ENCODE data around the gene NWD2. TPM values are rescaled to one million over a fixed set of nuclear protein-coding genes. Genes with fewer than 3 reads are reported as not detected.
A peak's percentile ranks its signal among the peaks of the same experiment; 100 is the strongest.
"Not testable (repeated sequence)": the region's sequence is repeated elsewhere in the genome, so short reads cannot be mapped to it uniquely, and the experiment has no call there.

The NWD2 gene
- total and polyA plus RNA-seq, 9 donors = under 0.01 to 0.29 (median 0.03) TPM; not detected in 2

- Histone ChIP-seq H3K27ac (ENCODE audit: low read length) (no peak overlapping the region), H3K4me1 (ENCODE audit: control insufficient read depth, insufficient read depth, low read length) (peaks cover 2% of the 10 kb centered on the region), H3K27me3 (ENCODE audit: control insufficient read depth, insufficient read depth, low read length) (no peaks in the 10 kb centered on the region), H3K36me3 (ENCODE audit: control insufficient read depth, insufficient read depth, low read length) (no peaks in the 10 kb centered on the region), H3K4me3 (ENCODE audit: low read length) (no peak overlapping the region), H3K9me3 (replicated peaks; ENCODE audit: control insufficient read depth, low read depth, low read length) (no peaks in the 10 kb centered on the region)
- DNase-seq = peak; percentile 62
- WGBS (ENCODE audit: insufficient coverage) = no CpG with 5 or more reads among the region's 7 CpGs
Measured at GRCh38 chr4:37389967-37390580, 145.5 kb downstream of the NWD2 start.

- WGBS (ENCODE audit: insufficient coverage) = 58% methylated on average over 4 of the region's 9 CpGs
- H3K4me1 ChIP-seq (ENCODE audit: control insufficient read depth, insufficient read depth, low read length) = peaks cover 2% of the 10 kb centered on the region
- H3K27ac ChIP-seq (ENCODE audit: low read length) = no peak overlapping the region
- no peaks in the 10 kb centered on the region for H3K36me3 ChIP-seq (ENCODE audit: control insufficient read depth, insufficient read depth, low read length)
- DNase-seq = peak; percentile 72
- H3K9me3 ChIP-seq (replicated peaks; ENCODE audit: control insufficient read depth, low read depth, low read length) = no peaks in the 10 kb centered on the region
- no peak overlapping the region for H3K4me3 ChIP-seq (ENCODE audit: low read length)
- H3K27me3 ChIP-seq (ENCODE audit: control insufficient read depth, insufficient read depth, low read length) = no peaks in the 10 kb centered on the region
Measured at GRCh38 chr4:37392521-37393255, 148.1 kb downstream of the NWD2 start.

- DNase-seq = no peak
- Histone ChIP-seq H3K27ac (ENCODE audit: low read length) (no peak overlapping the region), H3K4me1 (ENCODE audit: control insufficient read depth, insufficient read depth, low read length) (peaks cover 2% of the 10 kb centered on the region), H3K9me3 (replicated peaks; ENCODE audit: control insufficient read depth, low read depth, low read length) (no peaks in the 10 kb centered on the region), H3K36me3 (ENCODE audit: control insufficient read depth, insufficient read depth, low read length) (no peaks in the 10 kb centered on the region), H3K4me3 (ENCODE audit: low read length) (no peak overlapping the region), H3K27me3 (ENCODE audit: control insufficient read depth, insufficient read depth, low read length) (no peaks in the 10 kb centered on the region)
- 82% methylated on average over 3 of the region's 3 CpGs for WGBS (ENCODE audit: insufficient coverage)
Measured at GRCh38 chr4:37393321-37393720, 148.8 kb downstream of the NWD2 start.

GRCh38 chr4:37393889-37394288, 149.3 kb downstream of the NWD2 start:
- H3K4me1 ChIP-seq (ENCODE audit: control insufficient read depth, insufficient read depth, low read length) = peaks cover 2% of the 10 kb centered on the region
- no peak overlapping the region for H3K27ac ChIP-seq (ENCODE audit: low read length)
- WGBS (ENCODE audit: insufficient coverage) = 57% methylated on average over 1 of the region's 3 CpGs
- H3K4me3 ChIP-seq (ENCODE audit: low read length) = no peak overlapping the region
- H3K36me3 ChIP-seq (ENCODE audit: control insufficient read depth, insufficient read depth, low read length) = no peaks in the 10 kb centered on the region
- no peaks in the 10 kb centered on the region for H3K9me3 ChIP-seq (replicated peaks; ENCODE audit: control insufficient read depth, low read depth, low read length)
- no peaks in the 10 kb centered on the region for H3K27me3 ChIP-seq (ENCODE audit: control insufficient read depth, insufficient read depth, low read length)
- DNase-seq = peak; percentile 40

- Histone ChIP-seq H3K36me3 (ENCODE audit: control insufficient read depth, insufficient read depth, low read length) (no peaks in the 10 kb centered on the region), H3K27ac (ENCODE audit: low read length) (no peak overlapping the region), H3K4me1 (ENCODE audit: control insufficient read depth, insufficient read depth, low read length) (peaks cover 2% of the 10 kb centered on the region), H3K9me3 (replicated peaks; ENCODE audit: control insufficient read depth, low read depth, low read length) (no peaks in the 10 kb centered on the region), H3K27me3 (ENCODE audit: control insufficient read depth, insufficient read depth, low read length) (no peaks in the 10 kb centered on the region), H3K4me3 (ENCODE audit: low read length) (no peak overlapping the region)
- WGBS (ENCODE audit: insufficient coverage) = no CpG with 5 or more reads among the region's 6 CpGs
- DNase-seq = no peak
Measured at GRCh38 chr4:37397505-37397904, 153.0 kb downstream of the NWD2 start.

GRCh38 chr4:37400241-37400881, 155.8 kb downstream of the NWD2 start:
- H3K9me3 ChIP-seq (replicated peaks; ENCODE audit: control insufficient read depth, low read depth, low read length) = no peaks in the 10 kb centered on the region
- no peaks in the 10 kb centered on the region for H3K36me3 ChIP-seq (ENCODE audit: control insufficient read depth, insufficient read depth, low read length)
- no peak overlapping the region for H3K4me3 ChIP-seq (ENCODE audit: low read length)
- H3K27me3 ChIP-seq (ENCODE audit: control insufficient read depth, insufficient read depth, low read length) = no peaks in the 10 kb centered on the region
- no CpG with 5 or more reads among the region's 2 CpGs for WGBS (ENCODE audit: insufficient coverage)
- no peaks in the 10 kb centered on the region for H3K4me1 ChIP-seq (ENCODE audit: control insufficient read depth, insufficient read depth, low read length)
- no peak overlapping the region for H3K27ac ChIP-seq (ENCODE audit: low read length)
- no peak for DNase-seq

- not testable (repeated sequence) for H3K4me3 ChIP-seq (ENCODE audit: low read length); H3K9me3 ChIP-seq (replicated peaks; ENCODE audit: control insufficient read depth, low read depth, low read length)
- WGBS (ENCODE audit: insufficient coverage) = 53% methylated on average over 8 of the region's 9 CpGs
Measured at GRCh38 chr4:37407938-37408826, 163.6 kb downstream of the NWD2 start.

GRCh38 chr4:37413612-37414011, 169.1 kb downstream of the NWD2 start:
- DNase-seq; H3K9me3 ChIP-seq (replicated peaks; ENCODE audit: control insufficient read depth, low read depth, low read length); H3K36me3 ChIP-seq (ENCODE audit: control insufficient read depth, insufficient read depth, low read length); H3K27me3 ChIP-seq (ENCODE audit: control insufficient read depth, insufficient read depth, low read length); H3K4me3 ChIP-seq (ENCODE audit: low read length); H3K27ac ChIP-seq (ENCODE audit: low read length); H3K4me1 ChIP-seq (ENCODE audit: control insufficient read depth, insufficient read depth, low read length): not testable (repeated sequence)
- WGBS (ENCODE audit: insufficient coverage) = no CpG with 5 or more reads among the region's 2 CpGs

More at GRCh38 chr4:37407938-37408826, 163.6 kb downstream of the NWD2 start:
- not testable (repeated sequence) for H3K27ac ChIP-seq (ENCODE audit: low read length); DNase-seq; H3K4me1 ChIP-seq (ENCODE audit: control insufficient read depth, insufficient read depth, low read length); H3K36me3 ChIP-seq (ENCODE audit: control insufficient read depth, insufficient read depth, low read length); H3K27me3 ChIP-seq (ENCODE audit: control insufficient read depth, insufficient read depth, low read length)

- Histone ChIP-seq H3K9me3 (replicated peaks; ENCODE audit: control insufficient read depth, low read depth, low read length) (no peaks in the 10 kb centered on the region), H3K27ac (ENCODE audit: low read length) (no peak overlapping the region), H3K4me1 (ENCODE audit: control insufficient read depth, insufficient read depth, low read length) (no peaks in the 10 kb centered on the region), H3K4me3 (ENCODE audit: low read length) (no peak overlapping the region), H3K27me3 (ENCODE audit: control insufficient read depth, insufficient read depth, low read length) (no peaks in the 10 kb centered on the region), H3K36me3 (ENCODE audit: control insufficient read depth, insufficient read depth, low read length) (no peaks in the 10 kb centered on the region)
- DNase-seq = no peak
- WGBS (ENCODE audit: insufficient coverage) = 80% methylated on average over 2 of the region's 5 CpGs
Measured at GRCh38 chr4:37415845-37416369, 171.4 kb downstream of the NWD2 start.
